Left ventricle myocardium inferior (tissue), 1 donor: ENCODE measurements around the gene FTCDNL1. TPM values are rescaled to one million over a fixed set of nuclear protein-coding genes. Genes with fewer than 3 reads are reported as not detected.

ENCODE experiments used
- DNase-seq: peaks from one replicate; pipeline ENCODE4 v3.0.0-alpha.2; 2020
- H3K27ac ChIP-seq: fragments of 200-600 bp; replicated peaks from 2 replicates; pipeline ENCODE4 v1.8.0; 2021
- H3K27me3 ChIP-seq: fragments of 200-600 bp; 2 replicates; pipeline ENCODE4 v1.8.0; 2021; ENCODE audit warnings: low read depth
- H3K36me3 ChIP-seq: fragments of 200-600 bp; 2 replicates; pipeline ENCODE4 v1.8.0; 2021
- H3K4me1 ChIP-seq: fragments of 200-600 bp; 2 replicates; pipeline ENCODE4 v1.8.0; 2021
- H3K4me3 ChIP-seq: fragments of 200-600 bp; 2 replicates; pipeline ENCODE4 v1.8.0; 2021; ENCODE audit warnings: mild to moderate bottlenecking, moderate library complexity
- H3K9me3 ChIP-seq: fragments of 200-600 bp; replicated peaks from 2 replicates; pipeline ENCODE4 v1.8.0; 2021
- CTCF ChIP-seq: fragments of 200-600 bp; IDR thresholded peaks from 2 replicates; pipeline ENCODE4 v1.8.0; 2021; ENCODE audit warnings: antibody characterized with exemption, mild to moderate bottlenecking, borderline replicate concordance
- intact Hi-C: fragments of 100-400 bp; cut with micrococcal nuclease; formaldehyde crosslinking; loops from one replicate; pipeline ENCODE4 v1.11.0; 2022
- long read RNA-seq: library from polyadenylated mRNA; unstranded; transcript quantifications from one replicate; pipeline ENCODE4 v2.0.0, GENCODE V29; 2021
- total RNA-seq: library from RNA; stranded (reverse); fragmentation: NEBNext Ultra II Directional; extraction: Animal tissue kit (Norgen Biotek cat#: 25700); gene quantifications from one replicate; pipeline ENCODE4 v1.2.1, GENCODE V29; 2021
- donor health status: DM: no; HTN: yes; CAD: no; lungs with severe emphysema.

The FTCDNL1 gene
- total RNA-seq: 2.7 TPM
- long read RNA-seq, partial matches to known transcripts: 0 of 5 reads
- long read RNA-seq, other reads (novel, unspliced or antisense): 4 of 5 reads

- H3K4me1 ChIP-seq: peaks cover 12% of the 10 kb centered on the region
- H3K27ac ChIP-seq: peak within 1 kb of the TSS; percentile 57
- peak within 1 kb of the TSS; percentile 72 for H3K4me3 ChIP-seq
- DNase-seq: peak; percentile 56
- intact Hi-C loops: no loop called here
- H3K27me3 ChIP-seq: peaks cover 13% of the 10 kb centered on the region
- H3K36me3 ChIP-seq: no peaks in the 10 kb centered on the region
- peak; percentile 57 for TF ChIP-seq CTCF
- H3K9me3 ChIP-seq: no peaks in the 10 kb centered on the region
Measured at GRCh38 chr2:199850718-199851500, at the start of gene FTCDNL1. TSS of gene FTCDNL1 (minus strand) at chr2:199851192. CDS start at chr2:199848962, 2,230 bp downstream.

- no peak for DNase-seq
- Histone ChIP-seq H3K36me3 (no peaks in the 10 kb centered on the region), H3K4me1 (no peaks in the 10 kb centered on the region), H3K4me3 (no peak overlapping the region), H3K9me3 (peaks cover 4% of the 10 kb centered on the region), H3K27ac (no peak overlapping the region), H3K27me3 (no peaks in the 10 kb centered on the region)
- intact Hi-C loops: no loop called here
- TF ChIP-seq CTCF: no peak
Measured at GRCh38 chr2:199896617-199897016, 45.6 kb upstream of the FTCDNL1 start.

- no peak overlapping the region for H3K4me3 ChIP-seq
- no peak for TF ChIP-seq CTCF
- H3K4me1 ChIP-seq: no peaks in the 10 kb centered on the region
- H3K27ac ChIP-seq: no peak overlapping the region
- H3K27me3 ChIP-seq: no peaks in the 10 kb centered on the region
- no peak for DNase-seq
- H3K9me3 ChIP-seq: peaks cover 10% of the 10 kb centered on the region
- H3K36me3 ChIP-seq: no peaks in the 10 kb centered on the region
- intact Hi-C loops: no loop called here
Measured at GRCh38 chr2:199895406-199895805, 44.4 kb upstream of the FTCDNL1 start.

GRCh38 chr2:199883474-199884212 lies 32.7 kb upstream of the FTCDNL1 start:
- Histone ChIP-seq H3K27ac (no peak overlapping the region), H3K36me3 (no peaks in the 10 kb centered on the region), H3K9me3 (peaks cover 7% of the 10 kb centered on the region), H3K27me3 (peaks cover 12% of the 10 kb centered on the region), H3K4me3 (no peak overlapping the region), H3K4me1 (no peaks in the 10 kb centered on the region)
- TF ChIP-seq CTCF: no peak
- intact Hi-C loops: no loop called here
- no peak for DNase-seq

GRCh38 chr2:199882667-199883066 lies 31.7 kb upstream of the FTCDNL1 start:
- peaks cover 12% of the 10 kb centered on the region for H3K27me3 ChIP-seq
- no peak for DNase-seq
- no peak overlapping the region for H3K27ac ChIP-seq
- H3K4me1 ChIP-seq: no peaks in the 10 kb centered on the region
- intact Hi-C loops: no loop called here
- TF ChIP-seq CTCF: no peak
- no peak overlapping the region for H3K4me3 ChIP-seq
- H3K36me3 ChIP-seq: no peaks in the 10 kb centered on the region
- peaks cover 14% of the 10 kb centered on the region for H3K9me3 ChIP-seq
